ENCODE measurements around the gene ARAF.

Gene ARAF

GRCh38 chrX:47577424-47577823 is 16.4 kb downstream of the ARAF start:
- Histone ChIP-seq H3K9me3 (ENCODE audit: control insufficient read depth in 1 of 2, low read length in 2 of 2) (no peaks in the 10 kb centered on the region), H3K27me3 (ENCODE audit: low read depth, low read length) (no peaks in the 10 kb centered on the region), H3K4me1 (ENCODE audit: control insufficient read depth in 1 of 2, insufficient read depth in 2 of 2, low read length in 2 of 2) (peaks cover 5 to 10% of the 10 kb centered on the region in 2 donors), H3K36me3 (ENCODE audit: control insufficient read depth in 1 of 2, insufficient read depth in 2 of 2, low read length in 2 of 2) (no peaks in the 10 kb centered on the region), H3K27ac (ENCODE audit: low read length) (no peak overlapping the region), H3K4me3 (ENCODE audit: low read depth in 1 of 2, low read length in 2 of 2) (no peak overlapping the region)

GRCh38 chrX:47577901-47578300 is 16.9 kb downstream of the ARAF start:
- no peak overlapping the region for H3K4me3 ChIP-seq (ENCODE audit: low read depth in 1 of 2, low read length in 2 of 2)

GRCh38 chrX:47578692-47579091 is 17.7 kb downstream of the ARAF start:
- peaks cover 5 to 13% of the 10 kb centered on the region in 2 donors for H3K4me1 ChIP-seq (ENCODE audit: control insufficient read depth in 1 of 2, insufficient read depth in 2 of 2, low read length in 2 of 2)
- H3K4me3 ChIP-seq (ENCODE audit: low read depth in 1 of 2, low read length in 2 of 2) = no peak overlapping the region
- H3K27ac ChIP-seq (ENCODE audit: low read length) = no peak overlapping the region
- no peaks in the 10 kb centered on the region for H3K36me3 ChIP-seq (ENCODE audit: control insufficient read depth in 1 of 2, insufficient read depth in 2 of 2, low read length in 2 of 2)
- no peaks in the 10 kb centered on the region for H3K27me3 ChIP-seq (ENCODE audit: low read depth, low read length)
- no peaks in the 10 kb centered on the region for H3K9me3 ChIP-seq (ENCODE audit: control insufficient read depth in 1 of 2, low read length in 2 of 2)

More at GRCh38 chrX:47577901-47578300, 16.9 kb downstream of the ARAF start:
- Histone ChIP-seq H3K27ac (ENCODE audit: low read length) (no peak overlapping the region), H3K9me3 (ENCODE audit: control insufficient read depth in 1 of 2, low read length in 2 of 2) (no peaks in the 10 kb centered on the region), H3K36me3 (ENCODE audit: control insufficient read depth in 1 of 2, insufficient read depth in 2 of 2, low read length in 2 of 2) (no peaks in the 10 kb centered on the region), H3K27me3 (ENCODE audit: low read depth, low read length) (no peaks in the 10 kb centered on the region), H3K4me1 (ENCODE audit: control insufficient read depth in 1 of 2, insufficient read depth in 2 of 2, low read length in 2 of 2) (peaks cover 5 to 10% of the 10 kb centered on the region in 2 donors)

GRCh38 chrX:47579537-47579936 is 18.5 kb downstream of the ARAF start:
- no peak overlapping the region for H3K27ac ChIP-seq (ENCODE audit: low read length)
- H3K27me3 ChIP-seq (ENCODE audit: low read depth, low read length) = no peaks in the 10 kb centered on the region
- peaks cover 5 to 8% of the 10 kb centered on the region in 2 donors for H3K4me1 ChIP-seq (ENCODE audit: control insufficient read depth in 1 of 2, insufficient read depth in 2 of 2, low read length in 2 of 2)
- no peaks in the 10 kb centered on the region for H3K36me3 ChIP-seq (ENCODE audit: control insufficient read depth in 1 of 2, insufficient read depth in 2 of 2, low read length in 2 of 2)
- H3K9me3 ChIP-seq (ENCODE audit: control insufficient read depth in 1 of 2, low read length in 2 of 2) = no peaks in the 10 kb centered on the region
- no peak overlapping the region for H3K4me3 ChIP-seq (ENCODE audit: low read depth in 1 of 2, low read length in 2 of 2)

- Histone ChIP-seq H3K27ac (ENCODE audit: low read length) (peak within 1 kb of the TSS; percentile 63), H3K36me3 (ENCODE audit: control insufficient read depth in 1 of 2, insufficient read depth in 2 of 2, low read length in 2 of 2) (peaks cover 0 to 12% of the 10 kb centered on the region in 2 donors), H3K4me1 (ENCODE audit: control insufficient read depth in 1 of 2, insufficient read depth in 2 of 2, low read length in 2 of 2) (peaks cover 5 to 6% of the 10 kb centered on the region in 2 donors), H3K27me3 (ENCODE audit: low read depth, low read length) (no peaks in the 10 kb centered on the region), H3K9me3 (ENCODE audit: control insufficient read depth in 1 of 2, low read length in 2 of 2) (no peaks in the 10 kb centered on the region), H3K4me3 (ENCODE audit: low read depth in 1 of 2, low read length in 2 of 2) (peak within 1 kb of the TSS; percentile 52 to 55)
Observed at GRCh38 chrX:47581731-47582647, 21.0 kb downstream of the ARAF start, which contains the start of gene TIMP1. TSS of gene TIMP1 (plus strand) at chrX:47582436. CDS start at chrX:47583416, 980 bp downstream.

- no peaks in the 10 kb centered on the region for H3K27me3 ChIP-seq (ENCODE audit: low read depth, low read length)
- peaks cover 0 to 12% of the 10 kb centered on the region in 2 donors for H3K36me3 ChIP-seq (ENCODE audit: control insufficient read depth in 1 of 2, insufficient read depth in 2 of 2, low read length in 2 of 2)
- H3K9me3 ChIP-seq (ENCODE audit: control insufficient read depth in 1 of 2, low read length in 2 of 2) = no peaks in the 10 kb centered on the region
- H3K4me3 ChIP-seq (ENCODE audit: low read depth in 1 of 2, low read length in 2 of 2) = peak overlapping the region; percentile 52 to 55
- peaks cover 5 to 6% of the 10 kb centered on the region in 2 donors for H3K4me1 ChIP-seq (ENCODE audit: control insufficient read depth in 1 of 2, insufficient read depth in 2 of 2, low read length in 2 of 2)
- H3K27ac ChIP-seq (ENCODE audit: low read length) = peak overlapping the region; percentile 63
Observed at GRCh38 chrX:47583240-47583861, 22.3 kb downstream of the ARAF start.

GRCh38 chrX:47584714-47585113 is 23.7 kb downstream of the ARAF start:
- no peaks in the 10 kb centered on the region for H3K9me3 ChIP-seq (ENCODE audit: control insufficient read depth in 1 of 2, low read length in 2 of 2)
- H3K4me1 ChIP-seq (ENCODE audit: control insufficient read depth in 1 of 2, insufficient read depth in 2 of 2, low read length in 2 of 2) = peaks cover 5 to 6% of the 10 kb centered on the region in 2 donors
- no peak overlapping the region for H3K4me3 ChIP-seq (ENCODE audit: low read depth in 1 of 2, low read length in 2 of 2)
- H3K27ac ChIP-seq (ENCODE audit: low read length) = no peak overlapping the region
- no peaks in the 10 kb centered on the region for H3K27me3 ChIP-seq (ENCODE audit: low read depth, low read length)
- peaks cover 0 to 12% of the 10 kb centered on the region in 2 donors for H3K36me3 ChIP-seq (ENCODE audit: control insufficient read depth in 1 of 2, insufficient read depth in 2 of 2, low read length in 2 of 2)

GRCh38 chrX:47585273-47585672 is 24.3 kb downstream of the ARAF start:
- Histone ChIP-seq H3K27ac (ENCODE audit: low read length) (no peak overlapping the region), H3K4me1 (ENCODE audit: control insufficient read depth in 1 of 2, insufficient read depth in 2 of 2, low read length in 2 of 2) (peaks cover 5 to 6% of the 10 kb centered on the region in 2 donors), H3K9me3 (ENCODE audit: control insufficient read depth in 1 of 2, low read length in 2 of 2) (no peaks in the 10 kb centered on the region), H3K36me3 (ENCODE audit: control insufficient read depth in 1 of 2, insufficient read depth in 2 of 2, low read length in 2 of 2) (peaks cover 0 to 12% of the 10 kb centered on the region in 2 donors), H3K4me3 (ENCODE audit: low read depth in 1 of 2, low read length in 2 of 2) (no peak overlapping the region), H3K27me3 (ENCODE audit: low read depth, low read length) (no peaks in the 10 kb centered on the region)

- no peak overlapping the region for H3K4me3 ChIP-seq (ENCODE audit: low read depth in 1 of 2, low read length in 2 of 2)
- no peaks in the 10 kb centered on the region for H3K9me3 ChIP-seq (ENCODE audit: control insufficient read depth in 1 of 2, low read length in 2 of 2)
- no peaks in the 10 kb centered on the region for H3K27me3 ChIP-seq (ENCODE audit: low read depth, low read length)
- no peak overlapping the region for H3K27ac ChIP-seq (ENCODE audit: low read length)
- H3K4me1 ChIP-seq (ENCODE audit: control insufficient read depth in 1 of 2, insufficient read depth in 2 of 2, low read length in 2 of 2) = peaks cover 5 to 6% of the 10 kb centered on the region in 2 donors
- H3K36me3 ChIP-seq (ENCODE audit: control insufficient read depth in 1 of 2, insufficient read depth in 2 of 2, low read length in 2 of 2) = peaks cover 0 to 12% of the 10 kb centered on the region in 2 donors
Observed at GRCh38 chrX:47586043-47586787, 25.2 kb downstream of the ARAF start.

GRCh38 chrX:47587091-47587891 is 26.3 kb downstream of the ARAF start:
- H3K9me3 ChIP-seq (ENCODE audit: control insufficient read depth in 1 of 2, low read length in 2 of 2) = no peaks in the 10 kb centered on the region
- H3K36me3 ChIP-seq (ENCODE audit: control insufficient read depth in 1 of 2, insufficient read depth in 2 of 2, low read length in 2 of 2) = peaks cover 0 to 12% of the 10 kb centered on the region in 2 donors
- H3K4me3 ChIP-seq (ENCODE audit: low read depth in 1 of 2, low read length in 2 of 2) = no peak overlapping the region
- H3K27ac ChIP-seq (ENCODE audit: low read length) = no peak overlapping the region
- peaks cover 0 to 3% of the 10 kb centered on the region in 2 donors for H3K4me1 ChIP-seq (ENCODE audit: control insufficient read depth in 1 of 2, insufficient read depth in 2 of 2, low read length in 2 of 2)
- no peaks in the 10 kb centered on the region for H3K27me3 ChIP-seq (ENCODE audit: low read depth, low read length)
